HG03432 (cell line): Measurements from ENCODE around the gene SMPDL3A.
"Not testable (repeated sequence)": the region's sequence is repeated elsewhere in the genome, so short reads cannot be mapped to it uniquely, and the experiment has no call there.

Source experiments
- ATAC-seq: cut with Tn5 transposase; IDR thresholded peaks from one replicate; pipeline ENCODE4 v1.9.1; 2021; ENCODE audit warnings: mild to moderate bottlenecking, moderate library complexity; ENCODE audit not compliant: unreplicated experiment

SMPDL3A gene, protein sequence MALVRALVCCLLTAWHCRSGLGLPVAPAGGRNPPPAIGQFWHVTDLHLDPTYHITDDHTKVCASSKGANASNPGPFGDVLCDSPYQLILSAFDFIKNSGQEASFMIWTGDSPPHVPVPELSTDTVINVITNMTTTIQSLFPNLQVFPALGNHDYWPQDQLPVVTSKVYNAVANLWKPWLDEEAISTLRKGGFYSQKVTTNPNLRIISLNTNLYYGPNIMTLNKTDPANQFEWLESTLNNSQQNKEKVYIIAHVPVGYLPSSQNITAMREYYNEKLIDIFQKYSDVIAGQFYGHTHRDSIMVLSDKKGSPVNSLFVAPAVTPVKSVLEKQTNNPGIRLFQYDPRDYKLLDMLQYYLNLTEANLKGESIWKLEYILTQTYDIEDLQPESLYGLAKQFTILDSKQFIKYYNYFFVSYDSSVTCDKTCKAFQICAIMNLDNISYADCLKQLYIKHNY

DNA sequence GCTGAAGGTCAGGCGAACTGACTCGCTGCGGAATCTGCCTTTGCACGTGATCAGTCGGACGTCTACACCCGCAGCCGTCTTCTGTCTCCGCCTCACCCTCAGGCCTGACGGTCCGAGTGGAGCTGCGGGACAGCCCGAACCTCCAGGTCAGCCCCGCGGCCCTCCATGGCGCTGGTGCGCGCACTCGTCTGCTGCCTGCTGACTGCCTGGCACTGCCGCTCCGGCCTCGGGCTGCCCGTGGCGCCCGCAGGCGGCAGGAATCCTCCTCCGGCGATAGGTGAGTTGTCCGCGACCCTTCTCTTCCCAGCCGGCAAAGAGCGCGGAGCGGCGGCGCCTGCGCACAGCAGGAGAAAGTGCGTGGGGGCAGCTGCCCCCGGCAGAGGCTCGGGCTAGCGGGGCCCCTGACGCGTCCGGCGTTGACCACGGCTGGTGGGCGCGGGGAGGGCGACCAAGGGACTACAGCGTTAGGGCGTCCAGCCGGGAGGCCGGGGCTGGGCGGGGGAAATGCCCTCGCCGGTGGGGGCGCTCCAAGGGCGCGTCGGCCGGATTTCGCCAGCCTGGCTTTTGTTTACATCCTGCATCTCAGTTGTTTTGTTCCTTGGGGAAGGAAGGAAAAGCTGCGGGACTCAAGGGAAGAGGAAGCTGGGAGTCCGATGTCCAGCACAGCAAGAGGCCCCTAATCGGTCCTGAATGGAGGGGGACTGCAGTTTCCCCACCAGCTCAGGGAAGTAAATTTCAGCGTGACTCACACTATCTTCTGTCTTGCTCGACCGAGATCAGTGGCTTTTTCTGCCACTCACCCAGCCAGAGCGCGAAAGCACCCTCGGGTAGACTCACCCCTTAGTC is at the start of gene SMPDL3A:
TSS of gene SMPDL3A (plus strand) at position 77 of the 846 bp plus-strand sequence. CDS start at position 166, 89 bp downstream.
- ATAC-seq = peak; percentile 79

DNA sequence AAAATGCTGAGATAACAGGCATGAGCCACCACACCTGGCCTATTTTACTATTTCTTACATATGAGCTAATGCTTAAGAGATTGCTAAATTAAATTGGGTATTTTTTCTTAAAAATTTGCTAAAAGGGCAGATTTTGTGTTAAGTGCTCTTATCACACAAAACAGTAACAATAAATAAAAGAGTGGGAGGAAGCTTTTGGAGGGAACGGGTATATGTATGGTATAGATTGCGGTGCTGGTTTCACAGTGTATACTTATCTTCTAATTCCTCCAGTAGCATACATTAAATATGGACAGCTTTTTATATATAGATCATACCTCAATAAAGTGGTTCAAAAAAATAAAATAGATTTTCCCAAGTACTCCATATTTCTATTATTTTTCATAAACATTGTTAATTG is 49.0 kb upstream of the SMPDL3A start:
- ATAC-seq = no peak

DNA sequence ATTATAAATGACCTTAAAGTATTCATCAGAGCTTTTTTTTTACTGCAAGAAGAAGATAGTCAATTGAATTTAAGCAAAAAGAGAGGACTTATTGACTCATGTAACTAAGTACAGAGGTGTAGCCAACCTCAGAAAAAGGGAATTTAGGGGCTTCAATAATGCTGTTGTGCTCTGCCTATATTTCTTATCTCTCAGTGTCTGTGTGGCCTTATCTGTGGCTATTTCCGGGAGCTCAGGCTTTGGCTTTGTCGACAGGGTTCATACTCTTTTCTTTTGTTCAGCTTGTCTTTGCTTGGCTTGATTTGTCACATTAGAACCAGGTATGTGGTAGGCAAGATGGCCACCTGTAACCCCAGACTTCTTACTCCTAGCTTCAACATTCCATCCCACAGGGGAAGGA is 48.1 kb upstream of the SMPDL3A start:
- no peak for ATAC-seq

DNA sequence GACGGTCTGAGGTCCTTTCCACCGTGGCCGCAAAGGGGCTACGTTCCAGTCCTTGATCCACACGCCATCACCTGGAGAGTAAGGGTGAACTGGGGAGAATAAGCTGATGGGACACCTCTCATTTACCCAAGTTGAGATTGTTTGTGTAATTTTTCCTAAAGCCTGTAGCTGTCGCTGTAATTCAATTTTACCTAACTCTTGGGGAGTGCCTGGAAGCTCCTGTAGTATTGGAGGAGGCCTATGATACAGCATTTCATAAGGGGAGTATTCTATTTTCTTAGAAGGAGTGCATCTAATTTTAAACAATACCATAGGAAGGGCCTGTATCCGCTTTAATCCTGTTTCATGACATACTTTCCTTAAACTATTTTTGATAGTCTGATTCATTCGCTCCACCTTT is 44.8 kb upstream of the SMPDL3A start:
- not testable (repeated sequence) for ATAC-seq

DNA sequence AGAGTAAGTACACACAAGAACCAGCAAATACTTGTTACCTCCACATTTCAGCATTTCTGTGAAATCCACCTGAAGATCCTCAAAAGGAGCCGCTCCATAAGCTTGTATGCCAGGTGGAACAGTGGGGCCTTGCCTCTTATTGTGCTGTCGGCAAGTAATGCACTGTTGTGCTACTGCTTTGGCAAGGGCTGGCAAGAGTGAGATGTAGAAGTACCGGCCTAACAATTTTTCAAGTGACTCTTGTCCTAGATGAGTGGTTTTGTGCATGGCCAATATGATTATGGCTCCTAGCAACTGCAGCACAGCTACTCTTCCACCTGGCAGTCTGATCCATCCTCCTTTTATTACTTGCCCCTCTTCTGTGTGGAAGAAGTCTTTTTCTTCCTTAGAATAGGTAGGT is 44.2 kb upstream of the SMPDL3A start:
- ATAC-seq = not testable (repeated sequence)

DNA sequence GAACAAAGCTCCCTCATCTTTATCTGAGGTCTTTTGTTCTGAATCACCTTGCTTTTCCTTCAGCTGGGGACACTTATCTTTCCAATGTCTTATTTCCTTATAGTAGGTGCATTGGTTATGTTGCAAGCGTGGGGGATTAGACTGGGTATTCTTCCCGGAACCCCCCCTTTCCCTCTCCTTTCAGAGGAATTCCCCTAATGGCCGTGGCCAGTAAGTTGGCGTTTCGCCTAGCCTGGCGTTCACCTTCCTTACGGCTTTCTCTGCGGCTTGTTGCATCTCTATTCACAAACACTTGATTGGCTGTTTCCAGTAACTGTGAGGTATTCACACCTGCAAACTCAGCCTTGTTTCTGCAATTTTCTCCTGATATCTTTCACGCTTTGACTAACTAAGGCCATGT is 42.4 kb upstream of the SMPDL3A start:
- ATAC-seq = no peak

DNA sequence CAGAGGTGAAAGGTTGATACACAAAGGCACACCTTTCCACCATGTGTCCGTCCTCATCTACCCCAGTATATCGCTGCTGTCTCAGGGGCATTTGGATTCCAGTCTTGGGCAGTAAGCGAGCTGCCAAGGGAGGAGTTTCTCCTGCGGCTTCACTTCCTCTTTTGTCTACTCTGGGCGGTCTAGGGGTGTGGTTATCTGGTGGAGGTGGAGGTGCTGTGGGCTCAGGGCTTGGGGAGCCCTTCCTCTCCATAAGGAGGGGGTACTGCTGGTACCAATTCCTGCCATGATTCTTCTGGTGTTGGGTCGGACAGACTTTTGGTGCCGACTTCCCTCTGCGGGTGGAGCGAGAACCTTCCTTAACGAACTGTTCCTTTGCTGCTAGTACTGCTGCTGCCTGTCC is 41.5 kb upstream of the SMPDL3A start:
- no peak for ATAC-seq

DNA sequence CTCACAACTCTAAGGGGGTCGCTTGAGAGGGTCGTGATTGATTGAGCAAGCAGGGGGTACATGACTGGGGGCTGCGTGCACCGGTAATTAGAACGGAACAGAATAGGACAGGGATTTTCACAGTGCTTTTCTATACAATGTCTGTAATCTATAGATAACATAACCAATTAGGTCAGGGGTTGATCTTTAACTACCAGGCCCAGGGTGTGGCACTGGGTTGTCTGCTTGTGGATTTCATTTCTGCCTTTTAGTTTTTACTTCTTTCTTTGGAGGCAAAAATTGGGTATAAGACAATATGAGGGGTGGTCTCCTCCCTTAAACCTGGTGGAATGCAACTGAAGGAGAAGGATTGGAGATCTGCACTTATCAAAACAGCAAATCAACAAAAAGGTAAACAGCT is 40.1 kb upstream of the SMPDL3A start:
- ATAC-seq = not testable (repeated sequence)

DNA sequence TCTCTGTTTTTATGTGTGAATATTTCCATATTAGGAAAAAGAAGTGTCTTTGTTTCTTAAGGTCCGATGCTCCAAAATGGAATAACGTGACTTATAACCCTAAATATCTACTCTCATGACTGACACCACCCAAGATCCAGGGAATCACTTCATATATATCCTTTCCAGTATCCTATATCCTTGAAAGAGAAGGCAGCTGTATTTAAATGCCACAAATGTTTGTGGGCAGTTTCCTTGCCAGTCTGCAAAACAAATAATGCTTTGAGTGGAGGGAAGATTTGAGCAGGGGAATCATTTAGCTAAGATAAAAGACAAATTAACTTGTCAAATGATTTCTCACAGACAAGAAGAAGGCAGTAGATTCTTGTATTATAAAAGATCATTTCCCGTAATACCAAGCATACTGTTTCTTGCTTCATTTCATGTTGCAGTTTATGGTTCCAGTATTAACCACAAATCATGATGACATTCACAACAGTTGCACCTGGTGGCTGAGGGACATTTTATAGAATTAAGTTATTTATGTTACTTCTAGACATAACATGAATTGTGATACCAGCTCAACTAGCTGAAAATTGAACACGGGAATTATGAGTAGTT is 39.5 kb upstream of the SMPDL3A start:
- ATAC-seq = no peak

DNA sequence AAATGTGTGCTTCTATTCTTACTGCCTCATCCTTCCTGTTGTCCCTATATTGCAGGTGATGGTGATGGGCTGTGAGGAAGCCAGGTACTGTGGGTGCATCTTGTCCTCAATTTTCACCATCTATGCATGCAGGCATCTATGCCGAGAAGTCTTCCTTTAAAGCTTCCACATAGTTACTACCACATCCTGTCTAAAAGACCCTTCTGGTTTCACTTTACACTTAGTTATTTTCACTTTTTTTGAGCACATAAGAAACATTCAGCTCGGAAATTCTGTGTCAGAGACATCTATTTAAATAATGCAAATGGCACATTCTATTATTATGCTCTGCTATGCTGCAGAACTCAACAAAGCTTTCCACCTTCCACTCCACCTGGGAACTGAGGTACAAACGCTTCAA is 37.7 kb upstream of the SMPDL3A start:
- peak; percentile 86 for ATAC-seq

DNA sequence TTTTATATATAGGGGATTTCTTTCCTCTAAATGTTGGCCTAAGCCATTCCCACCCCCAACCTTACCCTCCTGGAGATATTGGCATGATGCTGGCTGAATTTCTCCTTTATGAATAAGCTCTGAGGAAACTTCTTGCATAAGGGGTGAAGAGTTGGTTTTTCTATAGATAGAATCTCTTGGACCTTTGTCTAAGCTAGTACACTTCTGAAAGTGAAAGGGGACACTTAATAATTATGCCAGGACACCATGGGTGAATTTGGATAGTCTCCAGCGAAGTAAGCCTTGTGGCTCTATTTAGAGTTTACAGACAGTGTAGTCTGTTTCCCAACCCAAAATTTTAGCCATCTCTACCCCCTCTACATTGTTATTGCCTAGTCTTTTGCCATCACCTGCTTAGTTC is 36.6 kb upstream of the SMPDL3A start:
- ATAC-seq = peak; percentile 42

DNA sequence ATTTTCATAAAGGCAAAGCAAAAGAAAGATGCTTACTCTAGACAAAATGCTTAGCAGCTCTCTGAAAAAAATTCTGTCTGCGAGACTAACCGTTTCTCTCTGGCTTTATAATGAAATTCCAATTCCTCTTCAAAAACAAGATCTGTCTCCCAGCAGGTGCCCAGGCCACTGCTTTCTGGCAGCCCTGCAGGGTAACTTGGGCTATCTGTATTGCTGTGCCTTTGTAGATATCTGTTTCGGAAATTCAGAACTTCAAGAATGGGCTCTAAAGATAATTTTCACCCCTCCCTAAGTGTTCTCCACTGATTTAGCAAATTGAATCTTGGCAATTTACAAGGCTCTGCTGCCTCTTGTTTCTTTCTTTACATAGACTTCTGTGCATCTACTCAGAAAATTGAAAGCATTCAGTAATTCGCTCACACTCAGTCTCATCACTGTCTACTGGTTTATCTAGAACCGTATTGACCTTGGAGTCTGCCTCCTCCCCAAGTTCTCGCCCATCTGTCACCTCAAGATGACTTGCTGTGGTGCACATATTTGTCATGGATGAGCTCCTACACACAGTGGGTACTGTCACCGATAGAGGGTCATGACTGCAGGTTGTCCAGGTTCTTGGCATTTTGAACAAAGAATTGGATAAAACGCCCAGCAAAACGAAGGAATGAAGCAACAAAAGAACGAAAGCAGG is 35.9 kb upstream of the SMPDL3A start:
- ATAC-seq = no peak

DNA sequence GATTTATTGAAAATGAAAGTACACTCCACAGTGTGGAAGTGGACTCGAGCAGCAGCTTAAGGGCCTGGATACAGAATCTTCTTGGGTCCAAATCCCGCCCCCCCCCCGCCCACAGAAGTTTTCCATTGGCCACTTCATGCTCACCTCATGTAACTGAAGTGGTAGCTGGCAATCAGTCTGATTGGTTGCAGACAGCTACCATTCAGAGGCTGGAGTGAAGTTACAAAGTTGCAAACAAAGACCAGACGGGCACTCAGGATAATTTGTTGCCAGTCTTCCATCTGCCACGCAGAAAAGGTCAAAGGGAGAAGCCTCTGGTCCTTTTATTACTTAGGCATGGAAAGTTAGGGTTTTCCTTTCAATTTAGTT is 35.4 kb upstream of the SMPDL3A start:
- no peak for ATAC-seq

DNA sequence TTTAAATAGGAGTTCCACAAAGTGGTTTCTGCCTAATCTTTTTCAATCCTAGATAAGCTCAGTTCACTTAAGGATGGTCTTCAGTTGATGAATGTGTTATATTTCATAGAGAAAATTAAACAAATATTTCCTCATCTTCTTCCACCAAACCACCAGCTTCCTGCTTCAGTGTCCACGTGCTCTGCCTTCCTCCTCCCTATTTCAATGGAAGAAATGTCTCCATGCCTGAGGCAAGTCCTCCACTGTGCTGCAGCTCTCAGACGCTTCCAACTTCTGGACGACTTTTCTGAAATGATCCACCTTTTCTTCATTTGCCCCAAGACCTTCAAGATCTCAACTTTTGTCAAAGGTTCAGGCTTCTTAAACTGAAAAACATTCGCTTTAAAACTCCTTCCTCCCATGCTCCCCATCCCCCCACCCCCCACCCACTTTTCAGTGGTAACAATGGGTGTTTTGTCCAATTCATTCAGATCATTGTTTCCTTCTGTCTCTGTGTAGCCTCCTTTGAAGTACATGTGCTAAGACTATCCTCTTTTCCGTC is 34.8 kb upstream of the SMPDL3A start:
- no peak for ATAC-seq

DNA sequence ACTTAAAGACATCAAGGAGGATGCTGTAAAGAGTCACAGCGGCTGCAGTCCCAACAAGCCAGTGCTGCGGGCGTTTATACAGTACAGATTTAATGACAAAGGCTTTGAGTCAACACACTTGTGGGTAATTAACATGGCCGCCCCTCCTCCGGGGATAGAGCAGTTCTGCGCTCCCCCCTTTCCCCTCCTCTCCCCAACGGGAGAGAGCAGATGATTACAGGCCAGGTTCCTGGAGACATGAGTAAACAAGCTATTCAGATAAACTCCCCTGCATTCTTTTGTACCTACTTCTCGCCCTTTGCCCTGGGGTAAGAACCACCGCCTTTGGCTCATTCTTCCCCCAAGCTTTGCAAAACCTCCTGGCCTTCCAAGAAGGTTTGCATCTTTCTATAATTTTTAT is 33.2 kb upstream of the SMPDL3A start:
- no peak for ATAC-seq

DNA sequence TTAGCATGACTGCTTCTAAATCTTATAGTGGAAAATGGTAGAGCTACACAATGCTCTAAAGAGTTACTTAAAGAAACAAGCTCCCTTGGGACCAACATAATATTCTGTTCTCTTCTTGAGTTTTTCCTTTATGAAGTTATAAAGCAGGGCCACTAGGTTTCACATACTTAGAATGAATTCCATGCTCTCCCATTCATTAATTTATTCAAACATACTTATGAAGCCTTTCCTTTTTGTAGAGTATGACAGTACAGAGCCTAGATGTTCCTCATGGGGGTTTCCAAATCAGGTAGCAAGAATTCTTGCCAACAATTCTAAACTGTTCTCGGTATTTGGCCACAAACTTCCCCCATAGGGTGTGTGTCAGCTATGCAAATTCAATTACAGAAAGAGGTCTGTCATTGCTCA is 30.1 kb upstream of the SMPDL3A start:
- ATAC-seq = peak; percentile 100

DNA sequence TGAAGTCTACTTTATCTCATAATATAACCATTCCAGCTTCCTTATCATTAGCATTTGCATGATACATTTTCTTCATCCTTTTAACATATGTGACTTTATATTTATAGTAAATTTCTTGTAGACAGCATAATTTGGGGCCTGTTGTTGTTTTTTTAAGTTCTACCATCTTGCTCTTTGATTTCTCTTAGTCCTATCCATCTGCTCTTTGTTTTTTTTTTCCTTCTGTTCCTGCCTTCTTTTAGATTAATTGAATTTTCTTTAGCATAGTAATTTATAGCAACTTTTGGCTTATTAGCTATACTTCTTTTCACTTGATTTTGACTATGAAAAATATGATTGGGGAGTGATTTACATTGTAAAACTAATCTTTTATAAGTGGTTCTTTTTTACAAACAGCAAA is 28.7 kb upstream of the SMPDL3A start:
- ATAC-seq = no peak

DNA sequence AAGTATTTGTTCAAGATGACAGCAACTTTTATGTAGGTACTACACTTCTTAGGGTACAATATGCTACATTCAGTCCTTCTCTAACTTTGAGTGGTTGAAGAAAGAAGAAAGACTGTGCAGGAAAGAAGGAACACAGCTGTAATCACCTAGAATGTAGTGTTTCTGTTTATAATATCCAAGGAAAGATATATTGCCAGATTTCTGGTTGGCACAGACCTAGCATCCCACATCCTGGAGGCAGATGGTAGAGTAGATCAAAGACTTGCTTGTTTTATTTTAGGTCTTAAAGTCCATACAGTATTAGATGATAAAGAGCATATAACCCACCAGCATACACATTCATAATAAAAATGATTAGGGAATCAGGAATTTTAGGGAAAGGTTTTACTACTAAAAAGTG is 22.8 kb upstream of the SMPDL3A start:
- ATAC-seq = no peak

DNA sequence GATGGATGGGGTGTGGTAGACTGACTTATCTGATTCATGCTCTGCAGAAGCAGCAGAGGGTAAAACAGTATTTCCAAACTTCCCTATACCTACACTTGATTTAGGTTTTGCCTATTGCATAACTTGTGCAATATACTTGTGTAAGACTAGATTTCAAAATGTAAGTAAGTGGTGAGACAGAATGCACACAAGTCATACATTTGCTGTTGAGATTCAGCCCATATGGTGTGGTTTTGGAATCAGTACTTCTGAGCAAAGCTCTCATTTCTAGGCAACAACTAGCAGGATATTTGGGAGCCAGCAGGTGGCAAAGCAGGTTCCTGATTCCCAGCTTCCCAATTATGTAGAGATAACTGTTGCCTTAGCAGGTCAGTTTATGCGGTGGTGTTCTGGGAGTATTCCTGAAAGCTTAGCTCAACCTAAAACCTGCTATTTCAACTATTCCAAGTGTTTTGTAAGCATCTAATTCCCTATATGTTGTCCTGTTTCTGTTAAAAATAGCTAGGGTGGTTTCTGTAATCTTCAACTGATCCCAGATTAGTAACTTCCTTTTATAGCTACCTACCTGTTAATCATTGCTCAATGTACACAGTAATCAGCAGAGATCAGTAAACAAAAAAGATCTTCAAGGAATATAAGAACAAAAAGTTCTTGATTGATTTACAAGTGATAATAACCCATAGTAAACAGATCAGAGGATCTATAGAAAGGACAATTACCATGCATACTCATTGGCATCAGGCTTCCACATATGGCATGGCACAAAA is 18.0 kb upstream of the SMPDL3A start:
- ATAC-seq = no peak
